Liver (tissue), 3 donors: ENCODE measurements around the gene VEGFA.

Experiments used
- CTCF ChIP-seq: fragments of 150-350 bp; IDR thresholded peaks from 2 replicates; pipeline ENCODE4 v1.5.1; 2017; ENCODE audit warnings: improper control_type of control experiment, low read depth, low read length; ENCODE audit not compliant: missing input control
- EGR1 ChIP-seq, 2 donors: IDR thresholded peaks; 2 replicates each; pipeline ENCODE4 v1.6.1; 2016 to 2018; ENCODE audit warnings: antibody characterized with exemption in 2 of 2, low read depth in 2 of 2
- FOXA2 ChIP-seq: IDR thresholded peaks from 2 replicates; pipeline ENCODE4 v1.6.1; 2016; ENCODE audit warnings: antibody characterized with exemption
- GABPA ChIP-seq, 2 donors: IDR thresholded peaks in 1 of 2; conservative IDR thresholded peaks in 1 of 2; 2 replicates each; pipeline ENCODE4 v1.6.1; 2016; ENCODE audit warnings: antibody characterized with exemption in 2 of 2, mild to moderate bottlenecking in 1 of 2, moderate library complexity in 1 of 2
- JUND ChIP-seq, 2 donors: IDR thresholded peaks; 2 replicates each; pipeline ENCODE4 v1.6.1; 2016; ENCODE audit warnings: antibody characterized with exemption in 2 of 2
- MAX ChIP-seq: IDR thresholded peaks from 2 replicates; pipeline ENCODE4 v1.6.1; 2016; ENCODE audit warnings: antibody characterized with exemption
- NR2F2 ChIP-seq: IDR thresholded peaks from 2 replicates; pipeline ENCODE4 v1.6.1; 2016; ENCODE audit warnings: antibody characterized with exemption
- SP1 ChIP-seq: IDR thresholded peaks from 2 replicates; pipeline ENCODE4 v1.6.1; 2018; ENCODE audit warnings: antibody characterized with exemption, mild to moderate bottlenecking
- TAF1 ChIP-seq: conservative IDR thresholded peaks from 2 replicates; pipeline ENCODE4 v1.6.1; 2016; ENCODE audit warnings: antibody characterized with exemption, mild to moderate bottlenecking
- ZBTB33 ChIP-seq: IDR thresholded peaks from 2 replicates; pipeline ENCODE4 v1.6.1; 2016; ENCODE audit warnings: antibody characterized with exemption
- TF ChIP-seq, protein P1 (sequence below): IDR thresholded peaks from 2 replicates; pipeline ENCODE4 v1.6.1; 2016; ENCODE audit warnings: antibody characterized with exemption, mild to moderate bottlenecking
- donor health status: healthy.
- donor health status: healthy.

GRCh38 chr6:43765776-43766499 is 4.1 kb upstream of the VEGFA start:
- TF ChIP-seq CTCF: no peak
- TF ChIP-seq ZBTB33: no peak
- TF ChIP-seq NR2F2: no peak
- no peak for TF ChIP-seq EGR1 (IDR thresholded peaks at IDR 0.05; ENCODE audit: low read depth in 2 of 2)
- no peak for TF ChIP-seq TAF1
- TF ChIP-seq SP1: no peak
- TF ChIP-seq FOXA2: no peak
- no peak for TF ChIP-seq GABPA (IDR thresholded peaks at IDR 0.05 in 1 of 2, conservative IDR thresholded peaks at IDR 0.05 in 1 of 2)
- TF ChIP-seq, protein P1, sequence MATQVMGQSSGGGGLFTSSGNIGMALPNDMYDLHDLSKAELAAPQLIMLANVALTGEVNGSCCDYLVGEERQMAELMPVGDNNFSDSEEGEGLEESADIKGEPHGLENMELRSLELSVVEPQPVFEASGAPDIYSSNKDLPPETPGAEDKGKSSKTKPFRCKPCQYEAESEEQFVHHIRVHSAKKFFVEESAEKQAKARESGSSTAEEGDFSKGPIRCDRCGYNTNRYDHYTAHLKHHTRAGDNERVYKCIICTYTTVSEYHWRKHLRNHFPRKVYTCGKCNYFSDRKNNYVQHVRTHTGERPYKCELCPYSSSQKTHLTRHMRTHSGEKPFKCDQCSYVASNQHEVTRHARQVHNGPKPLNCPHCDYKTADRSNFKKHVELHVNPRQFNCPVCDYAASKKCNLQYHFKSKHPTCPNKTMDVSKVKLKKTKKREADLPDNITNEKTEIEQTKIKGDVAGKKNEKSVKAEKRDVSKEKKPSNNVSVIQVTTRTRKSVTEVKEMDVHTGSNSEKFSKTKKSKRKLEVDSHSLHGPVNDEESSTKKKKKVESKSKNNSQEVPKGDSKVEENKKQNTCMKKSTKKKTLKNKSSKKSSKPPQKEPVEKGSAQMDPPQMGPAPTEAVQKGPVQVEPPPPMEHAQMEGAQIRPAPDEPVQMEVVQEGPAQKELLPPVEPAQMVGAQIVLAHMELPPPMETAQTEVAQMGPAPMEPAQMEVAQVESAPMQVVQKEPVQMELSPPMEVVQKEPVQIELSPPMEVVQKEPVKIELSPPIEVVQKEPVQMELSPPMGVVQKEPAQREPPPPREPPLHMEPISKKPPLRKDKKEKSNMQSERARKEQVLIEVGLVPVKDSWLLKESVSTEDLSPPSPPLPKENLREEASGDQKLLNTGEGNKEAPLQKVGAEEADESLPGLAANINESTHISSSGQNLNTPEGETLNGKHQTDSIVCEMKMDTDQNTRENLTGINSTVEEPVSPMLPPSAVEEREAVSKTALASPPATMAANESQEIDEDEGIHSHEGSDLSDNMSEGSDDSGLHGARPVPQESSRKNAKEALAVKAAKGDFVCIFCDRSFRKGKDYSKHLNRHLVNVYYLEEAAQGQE: no peak
- no peak for TF ChIP-seq MAX
- no peak for TF ChIP-seq JUND (IDR thresholded peaks at IDR 0.05)
